ENCODE results near the gene MICAL2. TPM values are rescaled to one million over a fixed set of nuclear protein-coding genes. Genes with fewer than 3 reads are reported as not detected.

Gene MICAL2
- total RNA-seq, 4 donors from 2014 or later, result 24.7 to 53.7 (median 37.0) TPM

GRCh38 chr11:12148466-12148865 is 38.1 kb downstream of the MICAL2 start:
- TF ChIP-seq CTCF (IDR thresholded peaks at IDR 0.05 in 4 of 5, conservative IDR thresholded peaks at IDR 0.05 in 1 of 5) (no peak), POLR2A (IDR thresholded peaks at IDR 0.05) (no peak)
- Histone ChIP-seq H3K27me3 (no peaks in the 10 kb centered on the region), H3K9me3 (no peaks in the 10 kb centered on the region), H3K36me3 (no peaks in the 10 kb centered on the region), H3K4me3 (no peak overlapping the region), H3K27ac (no peak overlapping the region), H3K4me1 (no peaks in the 10 kb centered on the region)
- ATAC-seq (no peak), DNase-seq (no peak)
- intact Hi-C loops (cut with DNase I; ENCODE audit: low total_unique reads), result no loop called here
- in situ Hi-C loops (cut with MboI; ENCODE audit: low sequenced_read_pairs in 4 of 4), result no loop called here

GRCh38 chr11:12148882-12149281 is 38.5 kb downstream of the MICAL2 start:
- in situ Hi-C loops (cut with MboI; ENCODE audit: low sequenced_read_pairs in 4 of 4), result no loop called here

GRCh38 chr11:12149672-12150225 is 39.4 kb downstream of the MICAL2 start:
- Histone ChIP-seq H3K9me3 (no peaks in the 10 kb centered on the region), H3K36me3 (no peaks in the 10 kb centered on the region), H3K27ac (no peak overlapping the region), H3K4me3 (no peak overlapping the region), H3K4me1 (no peaks in the 10 kb centered on the region), H3K27me3 (no peaks in the 10 kb centered on the region)
- DNase-seq (no peak), ATAC-seq (no peak)
- in situ Hi-C loops (cut with MboI; ENCODE audit: low sequenced_read_pairs in 4 of 4), result no loop called here
- intact Hi-C loops (cut with DNase I; ENCODE audit: low total_unique reads), result no loop called here
- TF ChIP-seq CTCF (IDR thresholded peaks at IDR 0.05 in 4 of 5, conservative IDR thresholded peaks at IDR 0.05 in 1 of 5), result no peak
- TF ChIP-seq POLR2A (IDR thresholded peaks at IDR 0.05), result no peak

More at GRCh38 chr11:12148882-12149281, 38.5 kb downstream of the MICAL2 start:
- Histone ChIP-seq H3K27ac (no peak overlapping the region), H3K36me3 (no peaks in the 10 kb centered on the region), H3K27me3 (no peaks in the 10 kb centered on the region), H3K4me1 (no peaks in the 10 kb centered on the region), H3K9me3 (no peaks in the 10 kb centered on the region), H3K4me3 (no peak overlapping the region)
- ATAC-seq (no peak), DNase-seq (no peak)
- TF ChIP-seq CTCF (IDR thresholded peaks at IDR 0.05 in 4 of 5, conservative IDR thresholded peaks at IDR 0.05 in 1 of 5) (no peak), POLR2A (IDR thresholded peaks at IDR 0.05) (no peak)
- intact Hi-C loops (cut with DNase I; ENCODE audit: low total_unique reads), result no loop called here

- no peaks in the 10 kb centered on the region for H3K9me3 ChIP-seq
- H3K4me3 ChIP-seq, result no peak overlapping the region
- intact Hi-C loops (cut with DNase I; ENCODE audit: low total_unique reads), result no loop called here
- no peaks in the 10 kb centered on the region for H3K27me3 ChIP-seq
- no peak overlapping the region for H3K27ac ChIP-seq
- DNase-seq (no peak), ATAC-seq (no peak)
- H3K36me3 ChIP-seq, result no peaks in the 10 kb centered on the region
- in situ Hi-C loops (cut with MboI; ENCODE audit: low sequenced_read_pairs in 4 of 4), result no loop called here
- no peak for TF ChIP-seq CTCF (IDR thresholded peaks at IDR 0.05 in 4 of 5, conservative IDR thresholded peaks at IDR 0.05 in 1 of 5)
- TF ChIP-seq POLR2A (IDR thresholded peaks at IDR 0.05), result no peak
- H3K4me1 ChIP-seq, result no peaks in the 10 kb centered on the region
Observed at GRCh38 chr11:12150831-12151382, 40.5 kb downstream of the MICAL2 start.

GRCh38 chr11:12152321-12152720 is 41.9 kb downstream of the MICAL2 start:
- H3K4me3 ChIP-seq, result no peak overlapping the region
- no peaks in the 10 kb centered on the region for H3K36me3 ChIP-seq
- no peak overlapping the region for H3K27ac ChIP-seq
- H3K9me3 ChIP-seq, result no peaks in the 10 kb centered on the region
- intact Hi-C loops (cut with DNase I; ENCODE audit: low total_unique reads), result no loop called here
- ATAC-seq (no peak), DNase-seq (no peak)
- in situ Hi-C loops (cut with MboI; ENCODE audit: low sequenced_read_pairs in 4 of 4), result no loop called here
- H3K4me1 ChIP-seq, result peaks cover 0 to 3% of the 10 kb centered on the region in 2 donors
- no peaks in the 10 kb centered on the region for H3K27me3 ChIP-seq
- TF ChIP-seq POLR2A (IDR thresholded peaks at IDR 0.05) (no peak), CTCF (IDR thresholded peaks at IDR 0.05 in 4 of 5, conservative IDR thresholded peaks at IDR 0.05 in 1 of 5) (no peak)

All from gastrocnemius medialis (tissue), 4 donors.